SHP77 (cell line): ENCODE results near the gene GPRIN1.
A peak's percentile ranks its signal among the peaks of the same experiment; 100 is the strongest.
"Not testable (repeated sequence)": the region's sequence is repeated elsewhere in the genome, so short reads cannot be mapped to it uniquely, and the experiment has no call there.

ENCODE experiments used
- DNase-seq, 2 experiments: peaks; one replicate each; lab custom pipeline; 2025; lab: John Stamatoyannopoulos, UW

GPRIN1 gene

DNA sequence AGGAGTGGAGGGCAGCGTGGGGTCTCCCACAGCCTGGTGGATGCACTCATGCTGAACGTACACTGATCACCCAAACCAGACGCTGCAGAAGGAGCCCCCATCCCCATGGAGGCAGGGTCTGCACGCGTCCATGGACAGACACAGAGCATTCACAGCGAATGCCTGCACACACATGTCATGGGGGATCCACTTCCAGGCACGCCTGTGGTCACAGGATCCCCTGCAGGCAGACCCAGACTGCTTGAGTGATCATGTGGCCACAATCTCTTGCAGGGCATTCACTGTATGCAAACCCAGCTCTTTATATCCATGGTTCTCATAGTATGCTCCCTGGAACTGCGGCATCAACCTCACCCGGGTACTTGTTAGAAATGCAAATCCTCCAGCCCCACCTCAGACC lies 15.0 kb upstream of the GPRIN1 start:
- DNase-seq, result no peak

DNA sequence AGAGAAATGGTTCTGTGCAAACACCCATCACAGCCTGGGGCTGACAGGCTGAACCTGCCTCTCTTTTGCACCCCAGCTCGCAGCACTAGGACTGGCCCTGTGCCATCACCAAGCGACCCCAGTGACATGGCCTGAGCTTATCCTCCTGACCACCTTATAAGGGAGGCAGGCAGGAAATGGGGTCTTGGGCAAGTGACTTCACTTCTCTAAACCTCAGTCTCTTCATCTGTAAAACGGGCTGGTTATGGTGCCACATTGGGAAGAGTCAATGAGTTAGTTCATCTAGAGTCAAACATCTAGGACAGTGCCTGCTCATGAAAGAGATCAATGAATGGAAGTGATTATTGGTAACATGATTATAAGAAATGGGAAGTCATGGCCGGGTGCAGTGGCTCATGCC lies 14.2 kb upstream of the GPRIN1 start:
- no peak for DNase-seq

DNA sequence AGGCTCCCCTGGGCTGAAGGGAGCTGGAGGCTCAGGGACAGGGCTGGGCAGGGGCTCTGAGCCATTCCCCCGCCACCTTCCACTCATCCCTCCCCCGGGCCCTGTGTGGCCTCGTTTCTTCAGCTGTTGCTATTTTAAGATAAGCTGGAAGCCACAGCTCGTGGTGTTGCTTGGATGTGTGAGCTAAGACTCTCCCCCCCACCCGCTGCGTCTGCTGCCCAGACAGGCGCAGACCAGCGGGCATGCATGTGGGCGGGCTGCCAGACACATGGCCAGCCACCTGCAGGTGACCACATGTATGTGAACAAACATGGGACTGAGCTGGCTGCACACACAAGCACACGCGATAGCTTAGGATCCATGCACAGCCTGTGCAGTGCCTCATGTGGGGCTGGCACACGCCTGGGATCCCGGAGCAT lies 11.7 kb upstream of the GPRIN1 start:
- no peak for DNase-seq

DNA sequence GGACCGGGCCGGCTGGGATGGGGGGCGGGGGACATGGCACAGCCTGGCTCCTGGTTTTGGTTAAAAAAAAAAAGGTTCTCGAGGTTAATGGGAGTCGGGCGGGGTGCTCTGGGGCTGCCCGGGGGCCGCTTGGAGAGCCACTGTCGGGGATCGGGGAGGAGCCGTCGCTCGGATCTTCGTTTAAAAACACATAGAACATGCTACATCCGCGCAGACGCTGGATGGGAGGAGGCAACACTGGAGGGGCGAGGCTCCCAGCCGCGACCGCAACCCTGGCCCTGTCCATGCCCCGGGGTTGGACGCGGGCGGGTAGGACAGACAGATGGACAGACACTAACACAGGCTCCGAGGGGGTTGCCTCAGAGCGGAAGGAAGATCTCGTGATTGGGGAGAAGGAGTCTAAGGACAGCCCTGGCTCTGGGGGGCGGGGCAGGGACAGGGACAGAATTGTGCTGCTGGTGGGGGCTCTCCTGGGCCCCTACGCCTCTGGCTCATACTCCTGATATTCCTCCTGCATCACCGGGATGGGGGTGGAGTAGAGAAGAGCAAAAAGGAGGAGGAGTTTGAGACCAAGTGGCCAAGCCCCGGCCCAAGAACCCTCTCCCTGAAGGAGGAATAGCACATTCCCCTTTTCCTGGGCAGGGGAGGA lies 10.5 kb upstream of the GPRIN1 start:
- DNase-seq, result no peak

DNA sequence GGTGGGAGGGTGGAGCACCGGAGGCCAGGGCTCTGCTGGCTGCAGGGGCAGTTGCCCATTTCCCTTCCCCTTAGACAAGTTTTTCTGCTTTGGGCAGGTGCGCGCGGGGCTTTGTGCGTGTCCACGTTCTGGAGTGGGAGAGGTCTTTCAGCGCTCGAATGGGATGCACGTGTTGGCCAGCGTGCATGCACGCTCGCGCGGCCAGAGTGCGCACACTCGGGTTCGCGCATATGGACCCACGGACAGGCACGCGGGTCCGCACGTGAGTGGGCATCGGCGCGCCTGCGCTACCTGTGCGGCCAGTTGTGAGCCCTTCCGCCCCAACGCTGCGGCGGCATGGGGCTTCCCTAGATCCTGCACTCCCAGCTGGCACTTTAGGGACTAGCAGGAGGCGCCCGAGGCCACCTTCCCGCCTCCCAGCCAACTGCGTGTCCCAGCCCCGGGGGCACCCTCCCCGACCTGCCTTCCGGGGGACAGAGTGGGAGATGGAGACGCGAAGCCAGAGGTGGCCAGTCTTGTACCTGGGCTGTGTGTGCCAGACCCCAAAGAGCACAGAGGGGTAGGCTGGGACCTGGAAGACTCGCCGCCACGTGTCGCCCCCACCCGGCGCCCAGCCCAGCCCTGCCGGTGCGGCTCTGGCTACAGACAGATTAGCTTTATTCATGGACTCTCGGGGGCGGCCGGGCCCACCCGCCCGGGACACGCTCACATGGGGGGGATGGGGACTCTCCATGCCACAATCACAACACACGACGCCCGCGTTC lies 9.8 kb upstream of the GPRIN1 start:
- DNase-seq, result no peak

DNA sequence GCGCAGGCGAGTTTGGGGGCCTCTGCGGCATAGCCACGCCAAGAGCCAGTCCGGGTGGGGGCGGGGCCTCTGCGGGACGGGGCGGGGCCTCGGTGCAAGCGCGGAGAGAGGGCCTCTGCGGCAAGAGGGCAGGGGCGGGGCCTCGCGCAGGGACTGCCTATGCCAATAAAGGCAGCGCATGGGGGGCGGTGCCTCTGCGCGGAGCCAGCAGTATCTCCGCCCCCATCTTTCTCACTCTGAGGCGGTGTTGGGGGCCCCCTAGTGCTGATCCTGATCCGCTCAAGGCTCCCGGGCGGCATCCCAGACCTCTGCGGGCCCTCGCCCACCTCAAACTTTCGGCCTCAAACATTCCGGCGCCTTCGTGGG lies 9.2 kb upstream of the GPRIN1 start:
- no peak for DNase-seq

DNA sequence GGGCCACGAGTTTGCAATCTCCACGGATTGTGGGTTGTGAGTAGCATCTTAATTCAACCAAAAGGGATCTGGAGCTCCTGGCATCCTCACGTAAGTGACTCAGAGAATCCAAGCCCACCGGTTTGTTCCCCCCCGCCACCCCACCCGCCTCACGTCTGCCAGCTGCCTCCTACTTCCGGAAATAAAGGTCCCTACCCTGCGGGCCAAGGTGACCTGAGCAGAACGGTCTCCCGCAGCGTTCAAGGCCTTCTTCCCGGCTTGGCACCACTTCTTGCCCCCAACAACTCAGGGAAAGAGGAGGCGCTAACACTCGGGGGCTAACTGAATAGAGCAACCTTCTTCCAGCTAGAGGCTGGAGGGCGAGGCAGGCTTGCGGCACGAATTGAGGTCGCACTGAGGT lies 8.8 kb upstream of the GPRIN1 start:
- no peak for DNase-seq

DNA sequence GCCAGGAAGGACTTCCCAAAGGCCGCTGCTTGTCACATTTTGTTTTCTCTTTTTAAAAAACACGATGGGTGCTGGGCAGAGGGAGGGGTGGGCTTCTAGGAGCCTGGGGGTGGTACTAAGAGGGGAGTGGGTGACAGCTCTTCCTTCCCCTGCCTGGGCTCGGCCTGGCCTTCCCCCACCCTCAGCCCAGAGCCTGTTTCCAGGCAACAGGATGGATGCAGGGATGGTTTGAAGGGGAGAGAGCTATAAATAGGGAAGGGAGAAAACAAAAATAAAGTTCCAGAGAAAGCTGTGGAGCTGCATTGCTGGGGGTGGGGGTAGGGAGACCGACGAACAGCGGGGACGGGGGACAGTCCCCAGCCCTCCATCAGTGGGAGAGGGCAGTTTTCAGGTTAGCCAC lies 6.6 kb upstream of the GPRIN1 start:
- no peak for DNase-seq

DNA sequence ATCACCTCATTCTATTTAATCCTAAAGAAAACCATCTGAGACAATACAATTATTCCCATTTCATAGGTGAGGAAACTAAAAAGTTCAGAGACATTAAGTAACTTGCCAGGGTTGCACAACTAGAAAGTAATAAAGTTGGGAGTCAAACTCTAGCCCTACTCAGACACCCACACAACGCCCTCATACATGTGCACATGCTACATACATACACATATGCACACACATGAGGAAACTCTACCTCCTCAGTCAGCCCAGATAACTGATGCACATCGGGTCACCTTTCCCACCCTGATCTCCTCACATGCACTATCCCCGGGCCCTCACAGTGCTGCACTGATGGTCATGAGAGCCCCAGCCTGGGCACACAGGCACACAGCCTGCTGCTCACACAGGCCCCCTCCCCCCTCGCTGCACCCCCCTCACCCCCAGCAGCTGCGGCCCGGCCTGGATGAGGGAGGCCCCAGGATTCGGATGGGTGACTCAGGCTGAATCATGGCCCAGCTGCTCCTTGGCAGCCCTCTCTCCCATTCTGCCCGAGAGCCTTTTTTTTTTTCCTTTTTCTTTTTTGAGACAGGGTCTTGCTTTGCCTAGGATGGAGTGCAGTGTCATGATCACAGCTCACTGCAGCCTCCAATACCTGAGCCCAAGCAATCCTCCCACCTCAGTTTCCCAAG lies 5.0 kb upstream of the GPRIN1 start:
- DNase-seq, result no peak

DNA sequence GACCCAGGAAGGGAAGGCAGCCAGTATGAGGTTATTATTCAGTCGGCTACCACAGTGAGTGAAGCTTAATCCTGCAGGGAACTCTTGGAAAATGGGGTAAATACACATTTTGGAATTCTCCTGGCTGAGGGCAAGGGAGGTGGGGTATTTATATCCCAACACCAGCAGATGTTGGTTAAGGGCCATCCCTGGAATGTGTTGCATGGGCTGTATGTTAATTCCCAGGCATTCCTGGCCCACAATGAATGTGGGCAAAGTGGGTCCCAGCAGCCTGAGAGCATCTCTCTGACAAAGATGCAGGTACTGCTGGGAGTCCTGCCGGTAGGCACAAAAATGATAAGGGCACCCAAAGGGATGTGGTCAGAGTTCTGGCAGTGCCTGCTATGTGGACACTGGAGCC lies 2.9 kb upstream of the GPRIN1 start:
- no peak for DNase-seq

DNA sequence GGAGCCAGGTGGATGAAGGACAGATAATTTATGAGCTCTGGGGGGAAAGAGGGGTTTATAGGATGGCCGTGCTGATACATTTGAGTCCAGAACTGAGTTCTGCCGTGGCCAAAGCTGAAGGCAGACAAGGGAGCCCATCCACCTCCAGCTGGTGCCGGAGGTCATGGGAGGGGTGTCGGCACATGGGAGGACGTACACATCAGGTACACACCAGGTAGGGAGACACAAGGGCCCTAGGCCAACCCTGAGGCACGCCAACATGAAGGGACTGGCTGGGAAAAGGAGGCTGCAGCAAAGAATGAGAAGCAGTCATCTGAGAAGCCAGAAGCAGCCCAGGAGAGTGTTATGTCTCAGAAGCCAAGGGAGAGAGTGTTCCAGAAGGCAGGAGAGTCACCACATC lies 2.1 kb upstream of the GPRIN1 start:
- no peak for DNase-seq

DNA sequence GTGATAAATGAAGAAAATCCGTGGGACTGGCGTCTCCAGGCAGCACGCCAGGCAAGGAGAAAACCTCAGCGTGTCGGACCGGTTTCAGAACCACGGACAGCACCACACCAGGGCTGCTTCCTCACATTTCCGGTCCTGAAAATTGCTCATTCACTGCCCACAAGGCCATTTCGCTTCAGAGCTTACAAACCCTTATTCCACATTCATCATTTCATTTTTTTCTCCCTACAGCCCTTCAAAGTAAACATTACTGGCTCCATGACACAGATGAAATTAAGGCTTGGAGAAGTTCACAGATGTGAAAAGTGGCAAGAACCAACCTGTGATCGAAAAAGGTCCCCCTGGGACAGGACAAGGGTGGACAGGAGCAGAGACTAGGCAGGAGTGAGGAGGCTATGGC lies 1.5 kb upstream of the GPRIN1 start:
- no peak for DNase-seq

DNA sequence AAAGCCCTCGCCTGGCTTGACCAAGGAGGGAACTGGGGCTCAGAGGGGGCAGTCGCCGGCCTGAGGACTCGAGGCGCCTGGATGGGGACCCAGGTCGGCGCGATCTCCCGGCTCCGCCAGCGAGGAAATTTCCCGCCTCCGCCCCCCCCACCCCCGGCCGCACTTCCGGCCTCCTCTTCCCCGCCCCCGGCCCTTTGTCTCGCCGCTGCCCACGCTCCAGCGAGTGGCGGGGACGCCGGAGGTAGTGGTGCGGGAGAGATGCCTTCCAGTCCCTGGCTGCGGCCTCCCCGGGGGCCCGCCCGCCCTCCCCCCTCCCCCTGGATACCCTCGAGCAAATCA lies 448 bp upstream of the GPRIN1 start:
- DNase-seq, result peak; percentile 19 to 39

DNA sequence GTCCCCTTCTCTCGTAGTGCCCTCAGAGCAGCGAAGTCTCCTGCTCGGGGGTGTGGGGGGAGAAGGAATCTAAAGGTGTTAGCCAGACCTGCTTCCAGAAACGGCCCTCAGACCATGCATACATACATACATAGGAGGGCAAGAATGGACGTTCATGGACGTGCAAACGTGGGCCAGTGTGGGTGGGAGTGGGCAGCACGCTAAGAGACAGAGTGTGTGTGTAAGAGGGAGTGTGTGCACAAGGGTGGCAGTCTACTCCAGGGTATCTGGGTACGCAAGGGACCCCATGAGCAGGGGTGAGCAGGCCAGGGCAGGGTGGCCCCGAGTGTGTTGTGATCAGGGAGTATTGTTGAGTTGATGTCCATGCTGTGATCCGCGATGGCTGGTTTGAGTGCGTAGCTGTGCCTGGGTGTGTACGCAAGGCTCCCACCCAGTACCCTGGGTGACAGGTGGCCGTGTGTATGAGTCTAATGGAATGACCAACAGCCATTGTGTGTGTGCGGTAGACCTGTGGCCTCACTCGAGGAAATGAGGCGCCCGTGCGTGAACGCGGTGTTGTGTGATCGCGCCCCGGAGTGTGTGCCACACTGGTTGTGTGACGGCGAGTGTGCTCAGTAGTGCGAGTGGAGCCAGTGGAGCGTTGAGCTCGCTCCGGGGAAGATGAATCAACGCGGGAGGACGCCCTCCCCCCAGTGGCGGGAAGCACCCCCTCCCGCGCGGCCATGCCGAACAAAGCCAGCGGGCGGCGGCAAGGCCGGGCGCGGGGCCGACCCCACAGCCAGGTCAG lies 826 bp downstream of the GPRIN1 start:
- no peak for DNase-seq

DNA sequence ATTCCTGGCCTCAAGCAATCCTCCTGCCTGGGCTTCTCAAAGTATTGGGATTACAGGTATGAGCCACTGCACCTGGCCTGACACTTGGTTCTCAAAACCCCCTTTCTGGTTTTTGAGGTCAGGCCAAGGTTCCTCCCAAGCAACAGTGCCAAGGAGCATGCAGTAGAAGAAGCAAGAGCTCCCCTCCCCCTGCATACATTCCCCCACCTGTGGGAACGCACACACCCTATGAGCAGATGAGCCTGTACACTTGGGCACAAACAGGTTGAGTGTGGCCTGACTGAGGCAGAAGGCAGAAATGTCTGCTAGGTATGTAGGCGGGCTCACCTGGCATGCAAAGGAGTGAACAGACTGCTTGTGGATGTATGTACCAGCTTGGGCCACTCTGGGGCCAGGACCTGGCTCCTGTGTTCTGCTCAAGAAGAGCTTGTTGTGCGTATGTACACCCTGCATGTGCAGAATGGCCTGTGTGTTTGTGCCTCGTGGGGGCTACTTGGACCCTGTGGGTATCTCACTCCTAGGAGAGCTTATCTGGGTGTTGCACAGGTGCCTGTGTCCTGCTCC lies 1.7 kb downstream of the GPRIN1 start:
- DNase-seq, result no peak

DNA sequence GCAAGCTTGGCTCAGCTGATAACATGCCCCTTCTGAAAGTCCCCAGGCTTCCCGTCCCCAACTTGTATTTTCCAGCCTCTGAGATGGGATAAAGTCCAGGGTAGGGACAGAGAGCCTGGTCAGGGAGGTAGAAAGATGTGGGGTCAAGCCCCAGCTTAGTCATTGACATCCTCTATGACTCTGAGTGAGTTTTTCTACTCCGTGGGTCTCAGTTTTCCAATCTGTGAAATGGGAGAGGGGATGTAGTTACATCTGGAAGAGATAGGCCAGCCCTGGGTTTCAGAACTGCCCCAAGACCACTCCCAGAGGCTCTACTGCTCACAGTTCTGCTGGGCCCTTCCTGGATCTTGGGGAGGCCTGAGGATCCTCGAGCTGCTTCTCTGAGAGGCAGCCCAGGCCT lies 3.1 kb downstream of the GPRIN1 start:
- no peak for DNase-seq

DNA sequence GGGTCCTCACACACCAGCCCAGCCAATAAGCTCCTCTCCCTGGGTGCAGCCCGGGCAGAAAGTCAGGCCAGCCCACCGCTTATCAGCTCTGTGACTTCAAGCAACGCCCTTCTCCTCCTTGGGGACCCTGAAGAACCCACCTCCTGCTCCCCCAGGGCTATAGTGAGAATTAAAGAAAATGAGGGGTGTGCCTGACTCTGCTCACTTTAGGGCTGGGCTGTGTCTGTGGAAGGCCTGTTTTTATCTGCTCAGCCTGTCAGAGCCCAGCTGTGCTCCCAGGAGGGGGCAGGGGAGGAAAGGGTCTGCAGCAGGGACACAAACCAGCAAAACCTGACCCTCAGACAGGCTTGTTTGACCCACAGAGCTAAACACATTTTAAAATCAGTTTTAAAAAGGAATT lies 3.9 kb downstream of the GPRIN1 start:
- DNase-seq, result no peak

DNA sequence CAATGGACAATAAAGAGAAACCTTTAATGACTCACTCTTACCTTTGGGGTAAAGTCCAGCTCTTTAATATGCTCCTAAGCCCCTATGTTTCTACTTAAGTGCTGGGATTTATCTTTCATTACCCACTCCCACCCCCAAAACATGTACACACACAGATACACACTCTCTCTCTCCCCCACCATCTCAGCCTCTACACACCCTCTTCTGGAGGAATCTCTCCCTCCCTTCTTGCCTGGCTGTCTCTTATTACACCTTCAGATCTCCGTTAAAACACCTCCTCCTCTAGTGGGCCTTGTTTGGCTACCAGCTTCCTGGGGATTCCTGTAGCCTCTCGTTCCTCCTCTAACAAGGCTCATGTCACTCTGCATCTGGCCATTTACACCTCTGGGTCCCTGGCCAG lies 6.9 kb downstream of the GPRIN1 start:
- no peak for DNase-seq

DNA sequence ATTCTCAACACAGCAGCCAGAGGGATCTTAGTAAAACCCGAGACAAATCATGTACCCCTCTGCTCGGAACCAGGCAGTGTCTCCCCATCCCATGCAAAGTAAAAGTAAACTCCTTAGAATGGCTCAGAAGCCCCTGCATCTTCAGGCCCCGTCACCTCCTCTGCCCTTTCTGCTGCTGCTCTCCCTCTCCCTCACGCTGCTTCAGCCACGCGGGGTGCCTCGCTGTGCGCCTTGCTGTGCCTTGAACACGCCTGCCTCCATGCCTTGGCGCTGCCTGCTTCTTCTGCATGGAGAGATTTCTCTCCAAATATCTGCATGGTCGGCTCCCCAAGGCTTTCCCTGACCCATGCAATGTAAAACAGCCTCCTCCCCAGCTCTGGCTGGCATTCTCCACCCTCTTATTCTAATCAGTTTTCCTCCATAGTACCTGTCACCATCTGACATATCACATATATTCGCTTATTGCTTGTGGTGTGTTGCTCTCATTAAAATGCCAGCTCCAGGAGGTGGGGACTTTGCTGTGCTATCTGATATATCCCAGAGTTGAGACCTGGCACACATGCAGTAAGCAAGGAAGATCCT lies 8.0 kb downstream of the GPRIN1 start:
- no peak for DNase-seq

DNA sequence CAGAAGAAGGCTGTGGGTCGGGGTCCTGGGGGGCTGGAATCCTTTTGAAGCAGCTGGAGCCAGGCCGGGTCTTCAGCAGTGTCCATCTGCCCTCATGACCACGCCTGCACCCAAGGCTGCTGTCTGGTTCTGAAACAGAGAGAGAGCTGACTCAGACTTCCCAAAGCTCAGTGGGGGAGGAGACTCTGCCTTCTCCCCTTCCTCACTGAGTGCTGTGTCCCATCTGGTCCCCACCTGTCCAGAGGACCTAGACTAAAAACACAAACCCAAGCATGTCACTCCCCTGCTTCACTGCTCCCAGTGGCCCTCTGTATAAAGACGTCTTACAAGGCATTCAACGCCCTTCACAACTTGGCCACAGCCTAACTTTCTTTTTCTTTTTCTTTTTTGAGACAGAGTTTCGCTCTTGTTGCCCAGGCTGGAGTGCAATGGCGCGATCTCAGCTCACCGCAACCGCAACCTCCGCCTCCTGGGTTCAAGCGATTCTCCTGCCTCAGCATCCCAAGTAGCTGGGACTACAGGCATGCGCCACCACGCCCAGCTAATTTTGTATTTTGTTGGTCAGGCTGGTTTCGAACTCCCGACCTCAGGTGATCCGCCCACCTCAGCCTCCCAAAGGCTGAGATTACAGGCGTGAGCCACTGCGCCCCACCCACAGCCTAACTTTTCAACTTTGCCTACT lies 10.1 kb downstream of the GPRIN1 start:
- not testable (repeated sequence) for DNase-seq
